ENCODE measurements around the gene C11orf91.

The C11orf91 gene

DNA sequence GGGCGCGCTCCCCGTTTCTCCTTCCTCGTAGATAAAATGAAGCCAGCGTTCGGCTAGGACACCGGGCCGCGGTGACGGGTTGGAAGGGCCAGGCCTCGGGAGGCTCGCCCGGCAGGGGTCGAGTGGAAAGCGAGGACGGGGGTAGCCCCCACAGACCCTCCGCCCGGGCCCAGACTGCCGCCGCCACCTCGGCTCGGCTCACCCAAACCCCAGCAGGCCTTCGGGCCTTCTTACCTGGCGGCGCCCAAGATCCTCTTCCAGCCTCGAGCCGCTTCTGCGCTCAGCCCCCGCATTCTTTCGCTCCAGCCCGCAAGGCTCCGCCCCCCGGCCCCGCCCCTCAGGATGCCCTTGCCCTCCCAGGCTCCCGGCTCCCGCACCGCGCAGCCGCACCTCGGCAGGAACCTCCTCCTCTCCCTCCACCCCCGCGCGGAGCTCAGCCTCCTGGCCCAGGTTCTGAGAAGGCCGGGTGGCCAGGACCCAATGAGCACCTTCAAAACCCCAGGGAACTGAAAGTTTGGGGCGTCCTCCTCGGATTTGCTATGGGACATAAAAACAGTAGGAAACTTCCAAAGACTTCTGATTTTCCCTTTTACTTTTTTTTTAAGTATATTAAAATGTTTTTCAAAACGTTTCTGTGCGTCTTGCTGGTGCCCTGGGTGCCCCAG is 35.7 kb upstream of the C11orf91 start, which contains the start of gene CD59:
Gene CD59, minus strand, starts transcription at position 276 of the 665 bp plus-strand sequence. CDS start 13,978 bp downstream, outside the sequence.
- no peak for TF ChIP-seq CTCF (IDR thresholded peaks at IDR 0.05; ENCODE audit: low read depth, low read length)
- DNase-seq (ENCODE audit: extremely low read depth, low read depth), result peak; percentile 75

- TF ChIP-seq CTCF (IDR thresholded peaks at IDR 0.05; ENCODE audit: low read depth, low read length), result no peak
- no peak for DNase-seq (ENCODE audit: extremely low read depth, low read depth)
Measured at GRCh38 chr11:33735271-33736147, 34.9 kb upstream of the C11orf91 start.

- TF ChIP-seq CTCF (IDR thresholded peaks at IDR 0.05; ENCODE audit: low read depth, low read length), result no peak
- no peak for DNase-seq (ENCODE audit: extremely low read depth, low read depth)
Measured at GRCh38 chr11:33734441-33735270, 34.0 kb upstream of the C11orf91 start.

DNA sequence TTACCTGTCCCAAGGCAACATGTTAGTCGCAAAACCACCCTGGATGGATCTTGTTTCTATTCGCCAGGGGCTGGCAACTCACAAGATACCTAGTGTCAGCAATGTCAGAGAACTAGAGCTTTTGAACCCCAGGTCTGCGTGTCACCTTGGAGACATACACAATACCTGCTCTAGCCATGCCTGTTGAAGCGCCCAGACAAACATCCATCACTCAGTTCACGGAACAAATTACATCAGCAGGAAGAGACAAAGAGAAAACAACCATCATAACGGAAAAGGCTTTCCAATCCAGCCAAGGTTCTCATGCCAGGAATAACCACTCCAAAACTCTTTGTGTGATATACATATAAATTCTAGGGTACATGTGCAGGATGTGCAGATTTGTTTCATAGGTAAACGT is 33.4 kb upstream of the C11orf91 start:
- TF ChIP-seq CTCF (IDR thresholded peaks at IDR 0.05; ENCODE audit: low read depth, low read length), result no peak
- DNase-seq (ENCODE audit: extremely low read depth, low read depth), result no peak

GRCh38 chr11:33731723-33732531 is 31.3 kb upstream of the C11orf91 start:
- DNase-seq (ENCODE audit: extremely low read depth, low read depth), result no peak

More at GRCh38 chr11:33731723-33732531, 31.3 kb upstream of the C11orf91 start:
- TF ChIP-seq CTCF (IDR thresholded peaks at IDR 0.05; ENCODE audit: low read depth, low read length), result no peak

Data from AG09319 (cell line).